ENCODE measurements around the gene TRIM5.

DNA sequence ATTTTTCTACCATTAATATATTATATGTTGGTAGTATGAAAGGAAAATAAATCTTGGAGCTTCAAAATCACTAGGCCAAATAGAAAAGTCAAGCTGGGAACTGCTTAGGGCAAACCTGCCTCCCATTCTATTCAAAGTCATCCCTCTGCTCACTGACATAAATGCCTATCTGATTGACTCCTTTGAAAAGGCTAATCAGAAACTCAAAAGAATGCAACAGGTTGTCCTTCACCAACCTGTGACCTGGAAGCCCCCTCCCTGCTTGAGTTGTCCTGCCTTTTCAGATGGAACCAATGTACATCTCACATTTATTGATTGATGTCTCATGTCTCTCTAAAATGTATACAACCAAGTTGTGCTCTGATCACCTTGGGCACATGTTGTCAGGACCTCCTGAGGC is 63.3 kb downstream of the TRIM5 start:
- TF ChIP-seq POLR2AphosphoS5 (IDR thresholded peaks at IDR 0.05; ENCODE audit: low read depth): no peak
- TF ChIP-seq, protein P1, sequence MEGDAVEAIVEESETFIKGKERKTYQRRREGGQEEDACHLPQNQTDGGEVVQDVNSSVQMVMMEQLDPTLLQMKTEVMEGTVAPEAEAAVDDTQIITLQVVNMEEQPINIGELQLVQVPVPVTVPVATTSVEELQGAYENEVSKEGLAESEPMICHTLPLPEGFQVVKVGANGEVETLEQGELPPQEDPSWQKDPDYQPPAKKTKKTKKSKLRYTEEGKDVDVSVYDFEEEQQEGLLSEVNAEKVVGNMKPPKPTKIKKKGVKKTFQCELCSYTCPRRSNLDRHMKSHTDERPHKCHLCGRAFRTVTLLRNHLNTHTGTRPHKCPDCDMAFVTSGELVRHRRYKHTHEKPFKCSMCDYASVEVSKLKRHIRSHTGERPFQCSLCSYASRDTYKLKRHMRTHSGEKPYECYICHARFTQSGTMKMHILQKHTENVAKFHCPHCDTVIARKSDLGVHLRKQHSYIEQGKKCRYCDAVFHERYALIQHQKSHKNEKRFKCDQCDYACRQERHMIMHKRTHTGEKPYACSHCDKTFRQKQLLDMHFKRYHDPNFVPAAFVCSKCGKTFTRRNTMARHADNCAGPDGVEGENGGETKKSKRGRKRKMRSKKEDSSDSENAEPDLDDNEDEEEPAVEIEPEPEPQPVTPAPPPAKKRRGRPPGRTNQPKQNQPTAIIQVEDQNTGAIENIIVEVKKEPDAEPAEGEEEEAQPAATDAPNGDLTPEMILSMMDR (conservative IDR thresholded peaks at IDR 0.05; ENCODE audit: low read depth in 2 of 2): no peak
